ENCODE results near the gene MRPL58.
"Not testable (repeated sequence)": the region's sequence is repeated elsewhere in the genome, so short reads cannot be mapped to it uniquely, and the experiment has no call there.

The MRPL58 gene

GRCh38 chr17:74978240-74978639 is 34.2 kb upstream of the MRPL58 start:
- no peak overlapping the region for H3K4me3 ChIP-seq (ENCODE audit: control insufficient read depth, low read depth, low read length)
- DNase-seq (ENCODE audit: low read depth), result no peak
- no peak for TF ChIP-seq CTCF (IDR thresholded peaks at IDR 0.05; ENCODE audit: control insufficient read depth, insufficient read depth, low read depth, low read length, missing control alignments)

GRCh38 chr17:74979408-74980146 is 32.9 kb upstream of the MRPL58 start:
- no peak overlapping the region for H3K4me3 ChIP-seq (ENCODE audit: control insufficient read depth, low read depth, low read length)
- DNase-seq (ENCODE audit: low read depth), result no peak
- no peak for TF ChIP-seq CTCF (IDR thresholded peaks at IDR 0.05; ENCODE audit: control insufficient read depth, insufficient read depth, low read depth, low read length, missing control alignments)

GRCh38 chr17:74981318-74981978 is 31.0 kb upstream of the MRPL58 start:
- H3K4me3 ChIP-seq (ENCODE audit: control insufficient read depth, low read depth, low read length), result peak overlapping the region; percentile 78
- DNase-seq (ENCODE audit: low read depth), result no peak
- TF ChIP-seq CTCF (IDR thresholded peaks at IDR 0.05; ENCODE audit: control insufficient read depth, insufficient read depth, low read depth, low read length, missing control alignments), result no peak

GRCh38 chr17:74981979-74982662 is 30.3 kb upstream of the MRPL58 start:
- no peak for TF ChIP-seq CTCF (IDR thresholded peaks at IDR 0.05; ENCODE audit: control insufficient read depth, insufficient read depth, low read depth, low read length, missing control alignments)
- peak overlapping the region; percentile 78 for H3K4me3 ChIP-seq (ENCODE audit: control insufficient read depth, low read depth, low read length)
- DNase-seq (ENCODE audit: low read depth), result no peak

- H3K4me3 ChIP-seq (ENCODE audit: control insufficient read depth, low read depth, low read length), result peak overlapping the region; percentile 78
- DNase-seq (ENCODE audit: low read depth), result not testable (repeated sequence)
Observed at GRCh38 chr17:74982663-74983313, 29.7 kb upstream of the MRPL58 start.

- no peak overlapping the region for H3K4me3 ChIP-seq (ENCODE audit: control insufficient read depth, low read depth, low read length)
- DNase-seq (ENCODE audit: low read depth), result no peak
- TF ChIP-seq CTCF (IDR thresholded peaks at IDR 0.05; ENCODE audit: control insufficient read depth, insufficient read depth, low read depth, low read length, missing control alignments), result no peak
Observed at GRCh38 chr17:74986206-74986576, 26.3 kb upstream of the MRPL58 start.

All from AG09309 (cell line).